ENCODE data around the gene SUGP2.
"Not testable (repeated sequence)": the region's sequence is repeated elsewhere in the genome, so short reads cannot be mapped to it uniquely, and the experiment has no call there.

Gene SUGP2

GRCh38 chr19:18967358-18968146 lies 65.8 kb downstream of the SUGP2 start:
- Histone ChIP-seq H3K4me3 (ENCODE audit: low read depth in 1 of 5, low read length in 5 of 5) (peak overlapping the region in 1 of 5 donors; percentile 12), H3K9me3 (ENCODE audit: control insufficient read depth in 5 of 5, low read length in 5 of 5) (no peaks in the 10 kb centered on the region), H3K9ac (ENCODE audit: low read length in 5 of 5) (peak overlapping the region in 2 of 5 donors; percentile 19 to 23), H3K27me3 (ENCODE audit: control insufficient read depth in 5 of 5, insufficient read depth in 4 of 5, low read length in 5 of 5) (no peaks in the 10 kb centered on the region), H3K27ac (ENCODE audit: low read depth, low read length) (peak overlapping the region; percentile 67), H3K4me1 (ENCODE audit: control insufficient read depth in 5 of 5, insufficient read depth in 5 of 5, low read length in 5 of 5) (peaks cover 3 to 21% (median 20%) of the 10 kb centered on the region in 5 donors), H3K36me3 (ENCODE audit: control insufficient read depth in 5 of 5, insufficient read depth in 5 of 5, low read length in 5 of 5) (no peaks in the 10 kb centered on the region)

DNA sequence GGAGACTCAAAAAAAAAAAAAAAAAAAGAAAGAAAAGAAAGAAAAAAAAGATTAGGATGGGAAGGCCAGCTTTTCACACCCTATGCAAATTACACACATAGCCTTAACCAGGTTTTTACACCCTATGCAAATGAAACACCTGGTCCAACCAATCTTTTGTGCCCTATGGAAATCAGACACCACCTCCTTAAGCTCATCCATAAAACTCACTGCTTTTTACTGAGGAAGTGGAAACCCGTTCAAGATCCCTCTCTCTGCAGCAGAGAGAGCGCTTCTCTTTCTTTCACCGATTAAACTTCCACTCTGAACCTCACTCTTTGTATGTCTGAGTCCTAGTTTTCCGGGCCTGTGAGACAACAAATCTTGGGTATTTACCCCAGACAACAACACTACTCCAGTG lies 67.0 kb downstream of the SUGP2 start:
- H3K27ac ChIP-seq (ENCODE audit: low read depth, low read length): no peak overlapping the region
- peaks cover 3 to 14% (median 13%) of the 10 kb centered on the region in 5 donors for H3K4me1 ChIP-seq (ENCODE audit: control insufficient read depth in 5 of 5, insufficient read depth in 5 of 5, low read length in 5 of 5)
- H3K4me3 ChIP-seq (ENCODE audit: low read depth in 1 of 5, low read length in 5 of 5): no peak overlapping the region
- no peaks in the 10 kb centered on the region for H3K9me3 ChIP-seq (ENCODE audit: control insufficient read depth in 5 of 5, low read length in 5 of 5)
- peaks cover 4 to 11% (median 7%) of the 10 kb centered on the region in 5 donors for H3K27me3 ChIP-seq (ENCODE audit: control insufficient read depth in 5 of 5, insufficient read depth in 4 of 5, low read length in 5 of 5)
- peak overlapping the region in 1 of 5 donors; percentile 40 for H3K9ac ChIP-seq (ENCODE audit: low read length in 5 of 5)
- H3K36me3 ChIP-seq (ENCODE audit: control insufficient read depth in 5 of 5, insufficient read depth in 5 of 5, low read length in 5 of 5): no peaks in the 10 kb centered on the region

- Histone ChIP-seq H3K9ac (ENCODE audit: low read length in 5 of 5) (no peak overlapping the region), H3K9me3 (ENCODE audit: control insufficient read depth in 5 of 5, low read length in 5 of 5) (no peaks in the 10 kb centered on the region), H3K27me3 (ENCODE audit: control insufficient read depth in 5 of 5, insufficient read depth in 4 of 5, low read length in 5 of 5) (peaks cover 4 to 12% (median 7%) of the 10 kb centered on the region in 5 donors), H3K27ac (ENCODE audit: low read depth, low read length) (no peak overlapping the region), H3K4me1 (ENCODE audit: control insufficient read depth in 5 of 5, insufficient read depth in 5 of 5, low read length in 5 of 5) (peaks cover 3 to 9% (median 8%) of the 10 kb centered on the region in 5 donors), H3K4me3 (ENCODE audit: low read depth in 1 of 5, low read length in 5 of 5) (no peak overlapping the region), H3K36me3 (ENCODE audit: control insufficient read depth in 5 of 5, insufficient read depth in 5 of 5, low read length in 5 of 5) (no peaks in the 10 kb centered on the region)
These were observed 69.2 kb downstream of the SUGP2 start for GRCh38 chr19:18964121-18964520.

DNA sequence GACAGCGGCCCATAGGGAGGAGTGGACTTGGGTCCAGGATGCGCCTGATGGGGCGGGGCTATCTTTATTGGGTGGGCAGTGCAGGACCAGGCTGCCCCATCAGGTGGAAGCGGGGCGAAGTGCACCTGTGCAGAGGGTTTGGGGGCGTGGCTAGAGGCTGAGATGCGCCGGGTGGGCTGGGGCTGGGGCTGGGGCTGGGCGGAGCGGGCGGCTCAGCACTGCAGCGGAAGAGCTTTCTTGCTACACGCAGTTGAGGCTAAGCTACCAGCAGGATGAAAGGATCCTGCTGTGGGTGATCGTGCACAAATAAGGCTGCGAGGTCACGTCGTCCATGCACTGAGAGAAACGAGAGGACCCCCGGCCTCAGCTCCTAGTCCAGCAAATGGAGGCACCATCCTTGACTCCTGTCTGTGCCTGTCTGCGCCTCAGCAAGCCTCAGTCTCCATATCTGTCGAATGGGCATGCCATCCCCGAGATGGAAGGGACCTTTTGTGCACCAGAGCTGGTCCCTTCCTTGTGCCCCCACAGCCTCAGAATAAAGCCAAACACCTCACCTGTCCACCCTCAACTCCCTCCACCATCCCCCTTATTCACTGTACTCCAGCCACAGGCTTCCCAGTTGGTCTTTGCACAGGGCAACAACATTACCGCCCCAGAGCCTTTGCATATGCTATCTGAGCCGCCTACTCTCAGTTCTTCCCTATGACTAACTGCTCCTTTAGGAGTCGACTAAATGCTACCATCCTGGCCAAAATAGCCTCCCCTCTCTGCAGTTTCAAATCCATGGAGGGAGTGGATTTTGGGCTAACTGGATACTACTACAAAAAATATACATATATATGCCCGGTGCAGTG lies 71.3 kb downstream of the SUGP2 start:
- no peak overlapping the region for H3K4me3 ChIP-seq (ENCODE audit: low read depth in 1 of 5, low read length in 5 of 5)
- H3K9ac ChIP-seq (ENCODE audit: low read length in 5 of 5): no peak overlapping the region
- H3K27me3 ChIP-seq (ENCODE audit: control insufficient read depth in 5 of 5, insufficient read depth in 4 of 5, low read length in 5 of 5): peaks cover 4 to 12% (median 7%) of the 10 kb centered on the region in 5 donors
- no peaks in the 10 kb centered on the region for H3K4me1 ChIP-seq (ENCODE audit: control insufficient read depth in 5 of 5, insufficient read depth in 5 of 5, low read length in 5 of 5)
- H3K36me3 ChIP-seq (ENCODE audit: control insufficient read depth in 5 of 5, insufficient read depth in 5 of 5, low read length in 5 of 5): no peaks in the 10 kb centered on the region
- no peak overlapping the region for H3K27ac ChIP-seq (ENCODE audit: low read depth, low read length)
- H3K9me3 ChIP-seq (ENCODE audit: control insufficient read depth in 5 of 5, low read length in 5 of 5): no peaks in the 10 kb centered on the region

- H3K4me3 ChIP-seq (ENCODE audit: low read depth in 1 of 5, low read length in 5 of 5): no peak overlapping the region
- no peak overlapping the region for H3K27ac ChIP-seq (ENCODE audit: low read depth, low read length)
- H3K9ac ChIP-seq (ENCODE audit: low read length in 5 of 5): no peak overlapping the region
- peaks cover 4 to 12% (median 7%) of the 10 kb centered on the region in 5 donors for H3K27me3 ChIP-seq (ENCODE audit: control insufficient read depth in 5 of 5, insufficient read depth in 4 of 5, low read length in 5 of 5)
- no peaks in the 10 kb centered on the region for H3K36me3 ChIP-seq (ENCODE audit: control insufficient read depth in 5 of 5, insufficient read depth in 5 of 5, low read length in 5 of 5)
- H3K9me3 ChIP-seq (ENCODE audit: control insufficient read depth in 5 of 5, low read length in 5 of 5): no peaks in the 10 kb centered on the region
- no peaks in the 10 kb centered on the region for H3K4me1 ChIP-seq (ENCODE audit: control insufficient read depth in 5 of 5, insufficient read depth in 5 of 5, low read length in 5 of 5)
These were observed 72.9 kb downstream of the SUGP2 start for GRCh38 chr19:18960370-18960769.

DNA sequence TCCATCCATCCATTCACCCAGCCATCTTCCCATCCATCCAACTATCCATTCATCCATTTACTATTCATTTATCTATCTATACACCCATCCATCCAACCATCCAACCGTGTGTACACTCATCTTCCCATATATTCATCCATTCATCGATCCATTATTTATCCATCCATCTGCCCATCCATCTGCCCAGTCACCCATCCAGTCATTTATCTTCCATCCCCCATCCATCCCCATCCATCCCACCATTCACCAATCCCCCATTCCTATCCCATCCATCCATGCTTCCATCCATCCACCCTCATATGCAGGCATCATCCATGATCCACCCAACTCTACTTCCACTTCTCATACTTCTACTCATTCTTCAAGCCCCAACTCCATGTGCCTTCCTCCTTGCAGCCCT lies 78.3 kb downstream of the SUGP2 start:
- H3K27me3 ChIP-seq (ENCODE audit: control insufficient read depth in 5 of 5, insufficient read depth in 4 of 5, low read length in 5 of 5): no peaks in the 10 kb centered on the region

GRCh38 chr19:18954094-18954493 lies 79.2 kb downstream of the SUGP2 start:
- Histone ChIP-seq H3K4me1 (ENCODE audit: control insufficient read depth in 5 of 5, insufficient read depth in 5 of 5, low read length in 5 of 5) (peaks cover 0 to 4% (median 0%) of the 10 kb centered on the region in 5 donors), H3K36me3 (ENCODE audit: control insufficient read depth in 5 of 5, insufficient read depth in 5 of 5, low read length in 5 of 5) (no peaks in the 10 kb centered on the region), H3K9ac (ENCODE audit: low read length in 5 of 5) (no peak overlapping the region), H3K9me3 (ENCODE audit: control insufficient read depth in 5 of 5, low read length in 5 of 5) (no peaks in the 10 kb centered on the region), H3K4me3 (ENCODE audit: low read depth in 1 of 5, low read length in 5 of 5) (no peak overlapping the region), H3K27me3 (ENCODE audit: control insufficient read depth in 5 of 5, insufficient read depth in 4 of 5, low read length in 5 of 5) (no peaks in the 10 kb centered on the region), H3K27ac (ENCODE audit: low read depth, low read length) (no peak overlapping the region)

More for the DNA sequence above, 78.3 kb downstream of the SUGP2 start:
- peaks cover 0 to 4% (median 0%) of the 10 kb centered on the region in 5 donors for H3K4me1 ChIP-seq (ENCODE audit: control insufficient read depth in 5 of 5, insufficient read depth in 5 of 5, low read length in 5 of 5)
- H3K4me3 ChIP-seq (ENCODE audit: low read depth in 1 of 5, low read length in 5 of 5): no peak overlapping the region
- no peak overlapping the region for H3K27ac ChIP-seq (ENCODE audit: low read depth, low read length)
- no peaks in the 10 kb centered on the region for H3K9me3 ChIP-seq (ENCODE audit: control insufficient read depth in 5 of 5, low read length in 5 of 5)
- no peak overlapping the region for H3K9ac ChIP-seq (ENCODE audit: low read length in 5 of 5)
- H3K36me3 ChIP-seq (ENCODE audit: control insufficient read depth in 5 of 5, insufficient read depth in 5 of 5, low read length in 5 of 5): no peaks in the 10 kb centered on the region

DNA sequence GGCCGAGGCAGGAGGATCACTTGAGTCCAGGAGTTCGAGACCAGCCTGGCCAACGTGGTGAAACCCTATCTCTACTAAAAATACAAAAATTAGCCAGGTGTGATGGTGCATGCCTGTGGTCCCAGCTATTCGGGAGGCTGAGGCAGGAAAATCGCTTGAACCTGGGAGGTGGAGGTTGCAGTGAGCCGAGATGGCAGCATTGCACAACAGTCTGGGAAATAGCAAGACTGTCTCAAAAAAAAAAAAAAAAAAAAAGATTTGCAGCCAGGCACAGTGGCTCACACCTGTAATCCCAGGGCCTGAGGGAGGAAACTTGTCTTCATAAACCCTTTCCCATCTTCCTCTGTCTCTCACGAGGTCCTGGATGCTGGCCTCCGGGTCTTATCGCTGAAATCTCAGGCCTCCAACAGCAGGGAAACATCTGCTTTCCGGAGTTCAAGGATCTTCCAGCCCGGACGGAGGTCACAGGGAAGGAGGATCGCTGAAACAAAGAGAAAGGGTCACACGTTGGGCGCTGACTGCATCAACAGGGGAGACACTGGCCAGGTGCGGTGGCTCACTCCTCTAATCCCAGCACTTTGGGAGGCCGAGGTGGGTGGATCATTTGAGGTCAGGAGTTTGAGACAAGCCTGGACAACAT lies 80.8 kb downstream of the SUGP2 start:
- not testable (repeated sequence) for H3K27ac ChIP-seq (ENCODE audit: low read depth, low read length); H3K4me3 ChIP-seq (ENCODE audit: low read depth in 1 of 5, low read length in 5 of 5); H3K9me3 ChIP-seq (ENCODE audit: control insufficient read depth in 5 of 5, low read length in 5 of 5); H3K27me3 ChIP-seq (ENCODE audit: control insufficient read depth in 5 of 5, insufficient read depth in 4 of 5, low read length in 5 of 5); H3K36me3 ChIP-seq (ENCODE audit: control insufficient read depth in 5 of 5, insufficient read depth in 5 of 5, low read length in 5 of 5); H3K4me1 ChIP-seq (ENCODE audit: control insufficient read depth in 5 of 5, insufficient read depth in 5 of 5, low read length in 5 of 5); H3K9ac ChIP-seq (ENCODE audit: low read length in 5 of 5)

GRCh38 chr19:18951721-18952281 lies 81.5 kb downstream of the SUGP2 start:
- Histone ChIP-seq H3K9ac (ENCODE audit: low read length in 5 of 5) (no peak overlapping the region), H3K4me3 (ENCODE audit: low read depth in 1 of 5, low read length in 5 of 5) (no peak overlapping the region), H3K4me1 (ENCODE audit: control insufficient read depth in 5 of 5, insufficient read depth in 5 of 5, low read length in 5 of 5) (peaks cover 0 to 4% (median 0%) of the 10 kb centered on the region in 5 donors), H3K9me3 (ENCODE audit: control insufficient read depth in 5 of 5, low read length in 5 of 5) (no peaks in the 10 kb centered on the region), H3K27ac (ENCODE audit: low read depth, low read length) (no peak overlapping the region), H3K36me3 (ENCODE audit: control insufficient read depth in 5 of 5, insufficient read depth in 5 of 5, low read length in 5 of 5) (no peaks in the 10 kb centered on the region), H3K27me3 (ENCODE audit: control insufficient read depth in 5 of 5, insufficient read depth in 4 of 5, low read length in 5 of 5) (peaks cover 0 to 2% (median 0%) of the 10 kb centered on the region in 5 donors)
